Activated B cell treated with CpG ODN at 0.5 μM for 24 hours (primary cell): ENCODE results near the gene OR51G2. TPM values are rescaled to one million over a fixed set of nuclear protein-coding genes. Genes with fewer than 3 reads are reported as not detected.

Source experiments
- ATAC-seq: fragments of 200-7000 bp; cut with Tn5 transposase; one replicate; pipeline ENCODE4 v1.10.0; 2021; ENCODE audit warnings: low read depth, mild to moderate bottlenecking, moderate library complexity
- CTCF ChIA-PET: fragments of 350-600 bp; sonication (Branson Sonifier 250); formaldehyde crosslinking; loops from one replicate; lab custom pipeline; 2021; ENCODE audit warnings: antibody characterized with exemption; lab: Charles Lee
- POLR2A ChIA-PET: fragments of 350-600 bp; sonication (Branson Sonifier 250); formaldehyde crosslinking; loops from one replicate; lab custom pipeline; 2021; ENCODE audit warnings: antibody characterized with exemption; lab: Charles Lee
- DNase-seq: peaks from one replicate; pipeline ENCODE4 v3.0.0; 2022
- H3K27ac Mint-ChIP-seq: one replicate; pipeline ENCODE4 v1.8.0; 2020; ENCODE audit warnings: mixed read lengths
- H3K27me3 Mint-ChIP-seq: one replicate; pipeline ENCODE4 v1.8.0; 2021; ENCODE audit warnings: mixed read lengths
- H3K36me3 Mint-ChIP-seq: one replicate; pipeline ENCODE4 v1.8.0; 2021; ENCODE audit warnings: low read depth, mixed read lengths
- H3K4me1 Mint-ChIP-seq: one replicate; pipeline ENCODE4 v1.8.0; 2021; ENCODE audit warnings: mixed read lengths
- H3K4me3 Mint-ChIP-seq: one replicate; pipeline ENCODE4 v1.8.0; 2020; ENCODE audit warnings: mild to moderate bottlenecking, mixed read lengths
- H3K9me3 Mint-ChIP-seq: one replicate; pipeline ENCODE4 v1.8.0; 2020; ENCODE audit warnings: mixed read lengths
- CTCF ChIP-seq: fragments of 200-600 bp; IDR thresholded peaks from one replicate; pipeline ENCODE4 v1.8.0; 2022; ENCODE audit warnings: antibody characterized with exemption, mild to moderate bottlenecking
- intact Hi-C: fragments of 100-400 bp; cut with micrococcal nuclease; formaldehyde crosslinking; loops from one replicate; pipeline ENCODE4 v1.15.1; 2024
- total RNA-seq: library from RNA; stranded (reverse); gene quantifications from 2 replicates; pipeline ENCODE4 v1.2.3, GENCODE V29; 2022

Gene OR51G2
- total RNA-seq, 1 donor from 2014 or later = not detected

- CTCF ChIA-PET = no interaction called here
- ATAC-seq = no peak
- no peaks in the 10 kb centered on the region for H3K9me3 Mint-ChIP-seq
- no peak overlapping the region for H3K4me3 Mint-ChIP-seq
- H3K27ac Mint-ChIP-seq = no peak overlapping the region
- no peak for DNase-seq
- intact Hi-C loops = no loop called here
- H3K36me3 Mint-ChIP-seq = no peaks in the 10 kb centered on the region
- no peak for TF ChIP-seq CTCF
- POLR2A ChIA-PET = no interaction called here
- H3K4me1 Mint-ChIP-seq = peaks cover 3% of the 10 kb centered on the region
- no peaks in the 10 kb centered on the region for H3K27me3 Mint-ChIP-seq
These were observed 38.0 kb downstream of the OR51G2 start for GRCh38 chr11:4881188-4881587.

- Mint-ChIP-seq H3K36me3 (no peaks in the 10 kb centered on the region), H3K27me3 (no peaks in the 10 kb centered on the region)
These were observed 53.3 kb downstream of the OR51G2 start for GRCh38 chr11:4865855-4866254.

GRCh38 chr11:4863876-4864275 lies 55.3 kb downstream of the OR51G2 start:
- ATAC-seq = no peak
- Mint-ChIP-seq H3K27ac (no peak overlapping the region), H3K9me3 (no peaks in the 10 kb centered on the region), H3K36me3 (no peaks in the 10 kb centered on the region), H3K4me1 (no peaks in the 10 kb centered on the region), H3K4me3 (no peak overlapping the region), H3K27me3 (no peaks in the 10 kb centered on the region)
- no peak for TF ChIP-seq CTCF
- CTCF ChIA-PET = no interaction called here
- DNase-seq = no peak
- POLR2A ChIA-PET = no interaction called here
- intact Hi-C loops = no loop called here

More at GRCh38 chr11:4865855-4866254, 53.3 kb downstream of the OR51G2 start:
- ATAC-seq (no peak), DNase-seq (no peak)
- Mint-ChIP-seq H3K9me3 (no peaks in the 10 kb centered on the region), H3K4me3 (no peak overlapping the region), H3K4me1 (no peaks in the 10 kb centered on the region), H3K27ac (no peak overlapping the region)
- intact Hi-C loops = no loop called here
- POLR2A ChIA-PET = no interaction called here
- no peak for TF ChIP-seq CTCF
- CTCF ChIA-PET = no interaction called here

Other genes starting within 250 kb of the OR51G2 start
- gene OR51E2, start 221.5 kb downstream of the OR51G2 start, total RNA-seq = not detected in 2 replicates
- not detected in 2 replicates for gene MMP26, start 214.6 kb downstream of the OR51G2 start, total RNA-seq
- gene OR51F1, start 149.4 kb downstream of the OR51G2 start, total RNA-seq = not detected in 2 replicates
- gene OR52R1, start 115.0 kb downstream of the OR51G2 start, total RNA-seq = not detected in 2 replicates
- gene OR51F2, start 98.0 kb downstream of the OR51G2 start, total RNA-seq = not detected in 2 replicates
- gene OR51S1, start 70.1 kb downstream of the OR51G2 start, total RNA-seq = not detected in 2 replicates
- not detected in 2 replicates for gene OR51T1, start 37.5 kb downstream of the OR51G2 start, total RNA-seq
- not detected in 2 replicates for gene OR51A7, start 15.6 kb downstream of the OR51G2 start, total RNA-seq
- gene OR51G1, start 5.0 kb upstream of the OR51G2 start, total RNA-seq = not detected in 2 replicates
- not detected in 2 replicates for gene OR51A4, start 28.3 kb upstream of the OR51G2 start, total RNA-seq
- gene OR51A2, start 36.4 kb upstream of the OR51G2 start, total RNA-seq = not detected in 2 replicates
- gene OR51L1, start 75.5 kb upstream of the OR51G2 start, total RNA-seq = not detected in 2 replicates
- not detected in 2 replicates for gene OR52J3, start 127.2 kb upstream of the OR51G2 start, total RNA-seq
- gene OR52E2, start 140.3 kb upstream of the OR51G2 start, total RNA-seq = not detected in 2 replicates
- not detected in 2 replicates for gene OR52E1, start 150.2 kb upstream of the OR51G2 start, total RNA-seq
- gene OR52A5, start 219.0 kb upstream of the OR51G2 start, total RNA-seq = not detected in 2 replicates
- not detected in 2 replicates for gene OR52A1, start 235.4 kb upstream of the OR51G2 start, total RNA-seq